Stimulated activated CD4-positive, alpha-beta T cell treated with anti-CD3 and anti-CD28 coated beads, Interleukin-2, amount 100 ng/mL, for 4 hours (primary cell): ENCODE measurements around the gene GAL3ST2.
"Not testable (repeated sequence)": the region's sequence is repeated elsewhere in the genome, so short reads cannot be mapped to it uniquely, and the experiment has no call there.

Source experiments
- DNase-seq: peaks from one replicate; pipeline ENCODE4 v3.0.0-alpha.2; 2020; ENCODE audit warnings: low read depth

Gene GAL3ST2

DNA sequence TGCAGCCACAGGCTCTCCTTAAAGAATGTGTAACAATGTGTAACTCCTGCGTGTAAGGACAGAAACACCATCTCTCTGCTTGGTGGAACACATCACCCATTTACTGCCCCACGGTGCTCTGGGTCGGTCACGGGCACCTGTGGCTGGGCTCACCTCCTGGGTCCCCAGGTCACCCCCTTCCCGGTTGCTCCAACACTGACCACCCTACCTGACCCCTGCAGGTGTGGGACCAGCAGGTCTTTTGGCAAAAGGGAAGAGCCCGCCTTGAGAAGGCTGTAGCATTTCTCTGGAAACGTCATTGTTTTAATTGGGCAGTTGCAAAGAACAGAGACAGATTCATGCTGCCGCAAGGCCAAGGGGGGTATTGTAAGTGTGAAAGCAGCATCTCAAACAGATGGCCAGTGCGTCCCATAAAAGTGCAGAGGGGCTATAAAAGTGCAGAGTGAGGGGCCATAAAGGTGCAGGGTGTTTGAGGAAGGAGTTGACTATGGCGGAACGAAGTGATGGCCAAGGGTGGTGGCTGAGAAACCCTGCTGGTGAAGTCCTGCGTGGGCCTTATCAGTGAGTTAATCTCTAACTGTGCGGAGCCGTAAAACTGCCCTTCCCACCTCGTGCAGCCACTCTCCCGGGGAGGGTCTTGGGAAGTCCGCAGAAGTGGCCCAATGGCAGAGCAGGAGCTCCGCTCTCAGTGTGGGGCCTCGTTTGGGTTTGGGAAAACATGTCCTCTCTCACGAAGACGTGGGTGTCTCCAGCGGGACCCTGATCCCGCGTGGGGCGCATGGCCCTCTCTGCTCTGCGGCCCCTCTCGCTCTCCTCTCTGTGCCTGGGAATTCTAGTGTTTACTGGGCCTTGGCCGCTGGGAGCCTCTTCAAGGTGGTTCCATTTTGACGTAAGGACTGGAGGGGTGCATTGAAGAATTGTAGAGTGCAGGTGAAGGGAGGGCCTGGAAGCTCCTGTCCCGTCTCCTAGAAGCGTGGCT lies 18.7 kb downstream of the GAL3ST2 start:
- no peak for DNase-seq

DNA sequence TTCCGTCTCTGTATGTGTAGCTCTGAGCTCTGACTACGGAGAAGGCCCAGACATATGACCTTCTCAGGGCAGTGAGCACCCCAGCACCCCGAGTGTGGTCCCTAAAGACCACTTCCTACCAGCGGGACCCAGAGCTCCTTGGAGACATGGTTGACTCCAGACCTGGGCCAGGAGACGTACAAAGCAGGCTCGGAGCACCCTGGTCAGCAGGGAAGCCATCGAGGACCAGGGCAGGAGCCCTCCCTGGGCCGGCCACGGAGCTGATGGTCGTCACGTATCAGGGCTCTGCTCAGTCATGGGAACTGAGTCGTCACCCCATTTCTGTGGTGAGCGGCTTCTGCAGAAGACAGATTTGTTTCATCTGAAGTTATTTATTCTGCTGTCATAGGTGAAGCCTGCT lies 19.6 kb downstream of the GAL3ST2 start:
- no peak for DNase-seq

DNA sequence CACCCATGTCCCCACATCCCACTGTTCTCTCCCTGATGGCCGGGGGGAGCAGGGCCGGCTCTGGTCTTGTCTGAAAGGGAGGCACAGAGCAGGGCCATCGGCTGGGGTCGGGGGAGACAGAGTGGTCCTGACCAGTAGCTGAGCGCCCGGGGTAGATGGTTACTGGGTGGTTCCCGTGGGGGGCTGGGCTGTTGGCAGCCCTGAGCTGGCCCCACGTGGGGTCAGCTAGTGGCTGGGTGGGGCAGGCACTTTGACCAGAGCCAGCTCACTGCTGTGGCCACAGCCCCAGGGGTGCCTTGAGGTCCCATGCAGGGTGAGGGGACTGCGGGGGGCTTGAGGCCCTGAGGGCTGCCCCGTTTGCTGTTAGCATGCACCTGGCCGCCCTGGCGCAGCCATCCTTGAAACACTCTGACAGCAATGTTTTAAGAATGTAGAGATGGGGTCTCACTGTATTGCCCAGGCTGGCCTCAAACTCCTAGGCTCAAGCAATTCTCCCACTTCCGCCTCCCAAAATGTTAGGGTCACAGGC lies 20.1 kb downstream of the GAL3ST2 start:
- DNase-seq: no peak

DNA sequence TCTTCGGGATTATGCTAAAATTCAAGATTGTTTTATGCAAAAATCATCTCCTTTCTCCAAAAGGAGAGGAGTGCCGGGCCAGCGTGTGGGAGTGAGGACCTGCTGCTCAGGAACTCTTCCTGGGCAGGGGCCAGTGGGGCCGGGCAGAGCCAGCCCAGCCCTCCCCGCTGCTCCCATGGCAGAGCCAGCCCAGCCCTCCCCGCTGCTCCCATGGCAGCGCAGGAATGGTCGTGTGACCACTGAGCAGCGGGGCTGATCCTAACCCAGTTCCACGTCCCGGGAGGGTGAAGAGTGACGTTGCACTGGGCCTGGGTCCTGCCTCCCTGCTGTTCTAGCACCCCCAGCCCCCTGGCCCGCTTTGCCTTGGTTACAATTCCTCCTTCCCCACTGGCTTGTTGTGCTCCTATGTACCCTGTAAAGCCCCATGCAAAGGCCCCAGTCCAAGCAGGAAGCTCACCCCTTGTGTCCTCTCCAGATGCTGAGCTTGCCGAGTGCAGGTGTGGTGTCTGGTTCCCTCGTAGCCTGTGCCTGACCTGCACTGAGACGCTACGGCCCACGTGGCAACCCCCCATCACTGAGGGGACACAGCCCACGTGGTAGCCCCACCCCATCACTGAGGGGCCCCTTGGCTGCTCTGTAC lies 20.9 kb downstream of the GAL3ST2 start:
- DNase-seq: no peak

DNA sequence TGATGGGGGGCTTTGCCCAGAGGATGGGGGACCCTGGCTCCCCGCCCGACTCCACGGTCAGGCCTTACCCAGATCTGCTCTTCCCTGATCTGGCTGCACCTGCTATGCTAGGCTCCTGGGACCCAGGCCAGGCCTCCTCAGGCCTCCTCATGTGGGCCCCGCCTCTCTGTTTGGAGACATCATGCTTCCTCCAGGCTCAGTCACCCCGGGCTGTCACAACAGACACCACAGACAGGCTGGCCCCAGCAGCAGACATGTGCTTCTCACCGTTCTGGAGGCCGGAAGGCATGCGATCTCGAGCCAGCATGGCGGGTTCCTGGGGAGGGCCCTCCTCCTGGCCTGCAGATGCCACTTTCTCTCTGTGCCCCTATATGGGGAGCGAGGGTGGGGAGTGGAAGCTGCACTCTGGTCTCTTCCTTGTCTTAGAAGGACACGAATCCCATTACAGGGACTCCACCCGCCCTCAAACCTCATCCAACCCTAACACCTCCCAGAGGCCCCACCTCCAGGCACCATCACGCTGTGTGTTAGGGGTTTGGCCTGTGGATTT lies 21.5 kb downstream of the GAL3ST2 start:
- no peak for DNase-seq

DNA sequence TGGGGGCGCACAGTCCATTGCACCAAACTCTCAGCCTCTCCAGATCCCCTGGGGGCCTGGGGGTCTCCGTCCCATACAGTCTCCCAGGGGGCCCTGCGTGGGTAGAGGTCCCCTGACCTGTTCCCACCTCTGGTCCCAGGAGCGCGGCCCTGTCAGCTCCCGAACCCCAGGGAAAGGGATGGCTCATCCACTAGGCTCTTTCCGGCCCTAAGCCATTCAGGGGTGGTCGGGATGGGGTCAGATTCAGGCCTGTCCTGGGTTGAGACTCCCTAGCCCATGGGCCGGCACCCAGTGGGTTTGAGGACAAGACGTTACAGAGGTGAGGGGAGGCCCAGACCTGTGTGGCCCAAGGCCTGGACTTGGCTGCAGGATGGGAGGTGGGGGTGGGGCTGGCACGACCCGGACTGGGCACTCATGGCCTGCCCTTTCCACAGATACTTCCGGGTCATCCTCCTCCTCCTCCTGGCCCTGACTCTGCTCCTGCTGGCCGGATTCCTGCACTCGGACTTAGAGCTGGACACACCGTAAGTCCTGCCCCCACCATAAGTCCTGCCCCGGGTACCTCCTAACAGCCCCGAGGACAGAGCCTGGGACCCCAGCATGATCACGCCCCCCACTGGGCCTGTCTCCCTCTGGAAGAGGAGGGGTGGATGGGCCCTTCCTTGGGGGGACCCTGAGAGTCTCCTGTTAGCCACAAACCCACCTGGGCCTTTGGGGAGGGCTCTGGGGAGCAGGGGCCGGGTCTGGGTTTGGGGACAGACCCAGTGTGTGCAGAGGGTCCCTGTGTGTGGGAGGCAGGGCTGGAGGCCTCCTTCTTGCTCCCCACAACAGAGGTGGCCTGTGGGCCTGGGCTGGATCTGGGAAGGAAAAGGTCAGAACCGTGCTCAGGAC lies 22.3 kb downstream of the GAL3ST2 start:
- DNase-seq: no peak

DNA sequence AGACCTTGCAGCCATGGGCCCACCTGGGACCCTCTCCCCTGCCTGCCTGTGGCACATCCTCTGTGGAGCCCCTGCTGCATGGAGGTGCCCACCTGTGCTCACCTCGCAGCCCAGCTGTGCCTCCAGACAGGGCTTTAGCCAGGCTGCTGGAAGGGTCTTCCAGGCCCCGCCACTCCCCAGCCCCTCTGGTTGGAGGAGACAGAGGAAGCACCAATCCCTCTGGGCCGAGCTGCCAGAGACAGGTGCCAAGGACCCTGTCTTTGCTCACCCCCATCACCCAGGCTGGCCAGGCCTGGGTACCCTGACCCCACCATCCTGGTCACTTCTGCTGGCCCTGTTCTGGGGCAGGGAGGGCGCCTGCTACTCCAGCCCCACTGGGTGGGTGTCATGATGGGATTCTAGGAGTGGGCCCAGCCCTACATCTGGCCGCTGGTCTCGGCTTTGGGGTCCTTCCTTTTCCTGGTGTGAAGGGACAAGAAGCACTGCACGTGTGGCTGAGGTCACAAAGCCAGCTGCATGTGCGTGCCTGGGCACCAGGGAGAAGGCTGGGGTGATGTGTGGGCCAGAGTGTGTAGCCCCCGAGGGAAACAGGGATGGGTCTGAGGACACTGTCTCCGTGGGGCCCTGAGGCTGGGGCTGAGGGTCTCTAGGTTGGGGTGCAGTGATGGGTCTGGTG lies 23.0 kb downstream of the GAL3ST2 start:
- DNase-seq: no peak

DNA sequence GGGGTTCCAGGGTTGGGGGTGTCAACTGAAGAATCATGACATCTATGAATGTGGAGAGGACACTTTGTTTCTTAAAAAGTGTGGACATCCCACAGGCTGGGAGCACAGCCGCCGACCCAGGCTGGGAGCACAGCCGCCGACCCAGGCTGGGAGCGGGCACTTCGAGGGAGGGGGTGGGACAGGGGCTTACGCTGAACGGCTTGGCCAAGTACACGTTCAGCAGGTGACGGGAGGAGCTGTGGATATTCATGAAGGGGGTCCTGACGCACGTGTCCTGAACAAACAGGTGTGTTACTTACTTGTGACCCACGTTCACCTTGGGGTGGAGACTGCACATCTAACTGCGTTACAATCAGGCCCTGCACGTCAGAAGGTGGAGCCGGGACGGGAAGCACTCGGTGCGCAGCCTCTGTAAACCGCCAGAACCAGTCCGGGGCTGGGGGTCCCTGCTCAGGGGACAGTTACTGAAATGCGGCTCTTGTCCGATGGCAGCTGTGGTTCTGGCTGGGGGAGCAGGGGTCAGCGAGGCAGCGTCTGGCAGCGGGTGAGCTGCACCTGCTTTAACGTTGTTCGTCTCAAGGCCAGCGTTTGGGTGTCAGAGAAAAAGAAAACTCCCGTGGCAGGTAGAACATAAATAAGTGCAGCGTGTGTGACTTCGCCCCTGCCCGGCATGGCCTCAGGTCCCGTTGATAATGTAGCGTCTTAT lies 23.7 kb downstream of the GAL3ST2 start:
- DNase-seq: not testable (repeated sequence)

DNA sequence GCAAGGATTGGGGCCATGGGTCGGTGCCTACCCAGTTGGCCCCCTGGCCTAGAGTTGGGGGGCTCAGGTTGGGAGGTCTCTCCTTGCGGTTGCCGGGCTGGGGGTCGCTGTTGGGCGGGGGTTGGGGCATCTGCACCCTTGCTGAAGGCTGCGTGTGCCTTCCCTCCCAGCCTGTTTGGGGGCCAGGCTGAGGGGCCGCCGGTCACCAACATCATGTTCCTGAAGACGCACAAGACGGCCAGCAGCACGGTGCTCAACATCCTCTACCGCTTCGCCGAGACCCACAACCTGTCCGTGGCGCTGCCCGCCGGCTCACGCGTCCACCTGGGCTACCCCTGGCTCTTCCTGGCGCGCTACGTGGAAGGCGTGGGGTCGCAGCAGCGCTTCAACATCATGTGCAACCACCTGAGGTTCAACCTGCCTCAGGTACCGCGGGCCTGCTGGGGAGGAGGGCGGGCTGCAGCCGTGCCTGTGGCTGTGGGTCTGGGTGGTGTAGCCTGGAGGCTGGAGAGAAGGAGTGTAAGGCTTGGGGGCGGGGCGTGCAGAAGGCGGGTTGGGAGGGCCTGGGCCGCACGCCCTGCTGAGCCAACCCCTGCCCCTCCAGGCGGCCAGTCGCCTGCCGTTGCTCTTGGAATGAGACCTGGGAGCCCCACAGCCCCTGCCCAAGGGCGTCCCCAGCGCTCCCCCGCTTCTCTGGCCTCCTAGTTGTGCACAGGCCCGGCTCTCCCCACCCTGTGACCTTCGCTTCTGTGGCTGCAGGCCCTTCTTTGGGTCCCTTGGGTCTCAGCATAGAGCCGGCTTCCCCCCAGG lies 25.2 kb downstream of the GAL3ST2 start:
- no peak for DNase-seq

DNA sequence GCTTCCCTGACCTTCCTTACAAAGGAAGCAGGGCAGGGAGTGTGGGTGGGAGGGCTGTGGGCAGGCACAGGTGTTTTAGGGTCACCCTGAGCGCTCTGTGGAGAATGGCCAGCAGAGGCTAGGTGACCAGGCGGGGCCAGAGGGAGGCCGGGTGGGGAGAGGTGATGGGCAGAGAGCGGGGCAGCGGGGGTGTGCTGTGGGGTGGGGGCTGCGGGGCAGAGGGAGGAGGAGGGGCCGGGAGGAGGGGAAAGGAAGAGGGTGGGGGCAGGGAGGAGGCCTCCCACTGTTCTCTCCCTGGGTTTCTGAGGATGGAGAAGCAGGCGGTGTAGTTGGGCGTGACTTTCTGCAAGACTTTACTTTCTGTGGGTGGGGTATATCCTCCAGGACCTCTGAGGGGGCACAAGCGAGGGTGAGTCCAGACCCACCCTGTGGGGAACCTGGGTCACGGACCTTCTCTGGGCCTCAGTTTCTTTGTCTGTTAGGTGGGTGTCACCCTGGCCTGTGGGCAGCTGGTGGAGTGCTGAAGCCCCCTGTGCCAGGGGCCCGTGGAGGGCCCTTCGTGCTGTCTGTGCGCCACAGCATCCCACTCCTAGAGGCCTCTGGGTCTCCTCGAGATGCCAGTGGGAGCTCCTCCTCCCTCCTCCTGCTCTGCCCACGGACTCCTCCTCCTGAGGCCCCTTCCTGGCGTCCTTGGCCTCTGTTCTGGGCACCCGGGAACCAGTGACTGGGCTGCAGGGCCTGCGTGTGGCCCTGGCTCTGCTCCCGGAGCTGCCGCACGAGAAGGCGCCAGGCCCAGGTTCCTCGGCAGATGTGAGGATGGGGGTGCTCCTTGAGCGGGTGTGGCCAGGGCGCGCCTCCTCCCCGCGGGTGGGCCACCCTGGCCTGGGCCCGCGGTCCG lies 26.0 kb downstream of the GAL3ST2 start:
- DNase-seq: no peak

DNA sequence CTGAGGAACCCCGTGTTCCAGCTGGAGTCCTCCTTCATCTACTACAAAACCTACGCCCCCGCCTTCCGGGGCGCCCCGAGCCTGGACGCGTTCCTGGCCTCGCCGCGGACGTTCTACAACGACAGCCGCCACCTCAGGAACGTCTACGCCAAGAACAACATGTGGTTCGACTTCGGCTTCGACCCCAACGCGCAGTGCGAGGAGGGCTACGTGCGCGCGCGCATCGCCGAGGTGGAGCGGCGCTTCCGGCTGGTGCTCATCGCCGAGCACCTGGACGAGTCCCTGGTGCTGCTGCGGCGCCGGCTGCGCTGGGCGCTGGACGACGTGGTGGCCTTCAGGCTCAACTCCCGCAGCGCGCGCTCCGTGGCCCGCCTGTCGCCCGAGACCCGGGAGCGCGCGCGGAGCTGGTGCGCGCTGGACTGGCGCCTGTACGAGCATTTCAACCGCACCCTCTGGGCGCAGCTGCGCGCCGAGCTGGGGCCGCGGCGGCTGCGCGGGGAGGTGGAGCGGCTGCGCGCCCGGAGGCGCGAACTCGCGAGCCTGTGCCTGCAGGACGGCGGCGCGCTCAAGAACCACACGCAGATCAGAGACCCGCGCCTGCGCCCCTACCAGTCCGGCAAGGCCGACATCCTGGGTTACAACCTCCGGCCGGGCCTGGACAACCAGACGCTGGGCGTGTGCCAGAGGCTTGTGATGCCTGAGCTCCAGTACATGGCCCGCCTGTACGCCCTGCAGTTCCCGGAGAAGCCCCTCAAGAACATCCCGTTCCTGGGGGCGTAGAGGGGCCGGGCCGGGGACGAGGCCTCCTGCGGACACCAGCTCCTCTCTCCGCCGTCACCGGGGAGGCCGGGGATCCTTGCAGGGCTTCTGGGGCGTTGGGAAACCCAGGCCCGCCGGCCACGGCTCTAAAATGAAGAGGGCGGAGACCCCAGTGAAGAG lies 27.0 kb downstream of the GAL3ST2 start:
- DNase-seq: no peak

DNA sequence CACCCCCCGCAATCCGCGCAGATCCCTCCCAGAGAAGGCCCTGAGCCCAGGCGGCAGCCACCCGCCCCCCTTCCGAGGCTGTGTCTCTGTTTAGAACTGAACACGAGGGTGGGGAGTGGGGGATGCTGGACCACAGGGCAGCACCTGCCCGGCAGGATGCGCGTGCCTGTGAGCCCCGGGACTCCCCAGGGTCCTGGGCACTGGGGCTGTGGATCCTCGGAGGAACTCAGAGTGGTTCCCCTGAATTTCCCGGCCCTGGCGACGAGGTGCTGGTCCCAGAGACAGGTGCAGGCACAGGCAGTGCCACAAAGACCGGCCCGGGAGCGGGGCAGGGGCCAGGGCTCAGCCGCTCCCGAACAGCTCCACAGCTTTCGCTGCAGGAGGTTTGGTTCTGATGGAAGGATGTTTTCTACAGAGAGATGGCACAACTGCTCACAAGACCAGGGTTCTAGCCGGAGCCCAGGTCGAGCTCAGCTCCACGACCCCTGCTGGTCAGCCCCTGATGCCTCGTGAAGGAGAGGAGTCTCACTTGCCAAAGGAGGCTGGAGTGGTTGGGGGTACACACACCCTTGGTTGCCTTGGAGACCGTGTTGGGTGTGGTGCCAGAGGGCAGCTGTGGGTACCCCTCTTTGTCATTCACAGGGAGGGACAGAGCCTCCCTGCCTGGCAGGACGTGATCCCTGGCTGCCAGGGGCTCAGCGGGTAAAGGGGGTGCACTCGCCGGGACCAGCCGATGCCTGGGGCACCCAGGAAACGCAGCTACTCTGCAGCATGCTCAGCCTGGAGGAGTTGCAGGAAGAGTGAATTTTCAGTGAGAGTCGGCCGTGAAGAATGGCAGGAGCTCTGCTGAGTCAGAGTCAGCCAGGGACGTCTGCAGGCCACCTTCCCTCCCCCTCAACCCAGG lies 28.0 kb downstream of the GAL3ST2 start:
- DNase-seq: no peak

DNA sequence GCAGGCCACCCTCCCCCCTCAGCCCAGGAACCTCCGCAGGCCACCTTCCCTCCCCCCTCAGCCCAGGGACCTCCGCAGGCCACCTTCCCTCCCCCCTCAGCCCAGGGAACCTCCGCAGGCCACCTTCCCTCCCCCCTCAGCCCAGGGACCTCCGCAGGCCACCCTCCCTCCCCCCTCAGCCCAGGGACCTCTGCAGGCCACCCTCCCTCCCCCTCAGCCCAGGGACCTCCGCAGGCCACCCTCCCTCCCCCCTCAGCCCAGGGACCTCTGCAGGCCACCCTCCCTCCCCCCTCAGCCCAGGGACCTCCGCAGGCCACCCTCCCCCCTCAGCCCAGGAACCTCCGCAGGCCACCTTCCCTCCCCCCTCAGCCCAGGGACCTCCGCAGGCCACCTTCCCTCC lies 29.6 kb downstream of the GAL3ST2 start:
- not testable (repeated sequence) for DNase-seq

DNA sequence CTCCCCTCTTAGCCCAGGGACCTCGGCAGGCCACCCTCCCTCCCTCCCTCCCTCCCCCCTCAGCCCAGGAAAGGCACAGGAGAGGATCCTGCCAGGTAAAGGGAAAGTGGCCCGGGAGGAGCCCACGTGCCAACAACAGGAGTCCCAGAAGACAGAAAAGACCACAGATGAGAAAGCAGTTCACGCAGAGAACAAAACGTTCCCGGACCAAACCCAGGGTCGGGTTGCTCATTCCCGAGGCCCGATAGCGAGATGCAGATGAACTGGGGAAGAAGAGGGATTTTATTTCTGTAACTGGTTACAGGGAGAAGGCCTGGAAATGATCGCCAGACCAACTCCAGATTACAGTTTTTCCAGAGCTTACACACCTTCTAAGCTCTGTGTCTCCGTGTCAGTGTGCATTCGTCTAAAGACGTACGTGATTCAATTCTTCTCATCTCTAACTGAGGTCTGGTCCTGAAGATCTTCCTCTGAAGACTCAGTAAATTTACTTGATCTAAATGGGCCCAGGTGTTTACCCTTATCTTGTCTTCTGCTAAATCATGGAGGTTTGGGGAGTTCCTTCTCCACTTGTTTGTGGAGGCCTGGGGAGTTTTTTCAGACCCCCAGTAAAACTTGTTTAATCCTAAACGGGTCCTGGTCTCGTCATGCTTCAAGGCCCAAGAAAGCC lies 31.6 kb downstream of the GAL3ST2 start:
- DNase-seq: no peak

DNA sequence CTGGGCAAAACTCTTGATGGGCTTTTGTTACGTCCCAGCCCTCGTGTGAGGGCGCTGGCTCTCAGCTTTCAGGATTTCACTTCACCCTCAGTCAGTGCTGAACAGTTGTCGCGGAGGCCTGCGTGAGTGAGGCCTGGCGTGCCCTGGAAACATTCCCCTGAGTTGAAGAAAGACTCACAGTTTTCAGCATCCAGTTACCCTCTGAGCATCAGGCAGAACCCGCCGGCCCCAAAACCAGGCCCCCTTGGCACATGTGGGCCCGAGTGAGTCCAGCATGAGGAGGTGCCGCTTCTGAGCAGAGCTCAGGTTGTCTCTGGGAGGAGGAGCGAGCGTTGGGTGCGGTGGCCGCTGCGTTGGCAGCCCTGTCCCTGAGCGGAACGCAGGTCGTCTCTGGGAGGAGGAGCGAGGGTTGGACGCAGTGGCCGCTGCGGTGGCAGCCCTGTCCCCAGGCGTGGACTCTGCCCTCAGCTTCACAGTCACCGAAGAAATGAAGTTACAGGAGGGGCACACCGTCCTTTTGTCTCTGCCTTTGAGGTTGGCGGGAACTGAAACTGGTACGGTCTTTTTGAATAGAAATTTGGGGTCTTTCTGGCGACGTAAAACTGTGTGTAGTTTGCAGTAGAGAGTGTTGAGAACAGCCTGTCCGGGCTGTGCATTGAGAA lies 32.2 kb downstream of the GAL3ST2 start, which contains the start of gene NEU4:
NEU4 (plus strand) TSS at position 473 of the 662 bp plus-strand sequence. CDS start 5,292 bp downstream, outside the sequence.
- no peak for DNase-seq
